ENCODE data around the gene FBXW4.

The FBXW4 gene, protein sequence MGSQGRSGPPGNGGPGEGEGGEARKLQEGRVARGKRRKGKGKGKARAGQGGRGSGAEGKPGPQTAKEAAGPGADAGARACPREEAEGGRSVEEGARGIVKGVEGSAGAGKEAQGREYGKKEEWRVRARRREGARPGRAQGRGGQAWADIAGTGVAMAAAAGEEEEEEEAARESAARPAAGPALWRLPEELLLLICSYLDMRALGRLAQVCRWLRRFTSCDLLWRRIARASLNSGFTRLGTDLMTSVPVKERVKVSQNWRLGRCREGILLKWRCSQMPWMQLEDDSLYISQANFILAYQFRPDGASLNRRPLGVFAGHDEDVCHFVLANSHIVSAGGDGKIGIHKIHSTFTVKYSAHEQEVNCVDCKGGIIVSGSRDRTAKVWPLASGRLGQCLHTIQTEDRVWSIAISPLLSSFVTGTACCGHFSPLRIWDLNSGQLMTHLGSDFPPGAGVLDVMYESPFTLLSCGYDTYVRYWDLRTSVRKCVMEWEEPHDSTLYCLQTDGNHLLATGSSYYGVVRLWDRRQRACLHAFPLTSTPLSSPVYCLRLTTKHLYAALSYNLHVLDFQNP

DNA sequence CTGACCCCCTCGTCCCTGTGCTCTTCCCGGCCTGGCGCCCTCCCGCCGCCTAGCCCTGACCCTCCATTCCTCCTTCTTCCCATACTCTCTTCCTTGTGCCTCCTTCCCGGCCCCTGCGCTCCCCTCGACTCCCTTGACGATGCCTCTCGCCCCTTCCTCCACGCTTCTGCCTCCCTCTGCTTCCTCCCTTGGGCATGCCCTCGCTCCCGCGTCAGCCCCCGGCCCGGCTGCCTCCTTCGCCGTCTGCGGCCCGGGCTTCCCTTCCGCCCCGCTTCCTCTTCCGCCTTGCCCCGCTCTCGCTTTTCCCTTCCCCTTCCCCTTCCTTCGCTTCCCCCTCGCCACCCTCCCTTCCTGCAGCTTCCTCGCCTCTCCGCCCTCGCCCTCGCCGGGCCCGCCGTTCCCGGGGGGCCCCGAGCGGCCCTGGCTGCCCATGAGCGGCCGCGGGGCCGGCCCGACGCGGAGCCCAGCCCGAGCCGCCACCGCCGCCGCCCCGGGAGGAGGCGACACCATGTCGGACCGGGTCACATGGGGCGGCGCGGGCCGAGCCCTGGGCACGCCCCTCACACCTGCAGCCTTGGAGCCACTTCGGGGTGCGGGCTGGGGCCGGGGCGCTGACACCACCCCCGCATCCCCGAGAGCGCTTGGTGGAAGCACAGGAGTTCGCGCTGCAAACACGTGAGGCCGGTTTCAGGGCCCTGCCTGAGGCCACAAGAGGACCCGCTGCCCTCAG is at the start of gene FBXW4:
TSS of gene FBXW4 (minus strand) at position 497 of the 730 bp plus-strand sequence. CDS start at position 432, 65 bp downstream.
- no peaks in the 10 kb centered on the region for H3K9me3 Mint-ChIP-seq
- peak within 1 kb of the TSS; percentile 97 for H3K4me3 Mint-ChIP-seq
- H3K36me3 Mint-ChIP-seq: peaks cover 5% of the 10 kb centered on the region
- peak within 1 kb of the TSS; percentile 100 for H3K27ac Mint-ChIP-seq
- no peaks in the 10 kb centered on the region for H3K27me3 Mint-ChIP-seq
- H3K4me1 Mint-ChIP-seq: peaks cover 42% of the 10 kb centered on the region

DNA sequence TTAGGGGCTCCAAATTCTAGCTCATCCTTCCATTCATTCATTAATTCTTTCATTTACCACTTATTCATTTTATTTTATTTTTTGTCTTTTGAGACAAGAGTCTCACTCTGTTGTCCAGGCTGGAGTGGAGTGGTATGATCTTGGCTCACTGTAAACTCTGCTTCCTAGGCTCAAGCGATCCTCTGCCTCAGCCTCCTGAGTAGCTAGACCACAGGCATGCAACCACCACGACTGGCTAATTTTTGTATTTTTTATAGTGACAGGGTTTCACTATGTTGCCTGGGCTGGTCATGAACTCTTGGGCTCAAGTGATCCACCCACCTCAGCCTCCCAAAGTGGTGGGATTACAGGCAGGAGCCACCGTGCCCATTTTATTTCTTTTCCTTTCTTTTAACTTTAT is 49.3 kb upstream of the FBXW4 start:
- peaks cover 4% of the 10 kb centered on the region for H3K27me3 Mint-ChIP-seq
- H3K27ac Mint-ChIP-seq: no peak overlapping the region
- no peaks in the 10 kb centered on the region for H3K4me1 Mint-ChIP-seq
- H3K36me3 Mint-ChIP-seq: no peaks in the 10 kb centered on the region
- H3K4me3 Mint-ChIP-seq: no peak overlapping the region
- no peaks in the 10 kb centered on the region for H3K9me3 Mint-ChIP-seq

DNA sequence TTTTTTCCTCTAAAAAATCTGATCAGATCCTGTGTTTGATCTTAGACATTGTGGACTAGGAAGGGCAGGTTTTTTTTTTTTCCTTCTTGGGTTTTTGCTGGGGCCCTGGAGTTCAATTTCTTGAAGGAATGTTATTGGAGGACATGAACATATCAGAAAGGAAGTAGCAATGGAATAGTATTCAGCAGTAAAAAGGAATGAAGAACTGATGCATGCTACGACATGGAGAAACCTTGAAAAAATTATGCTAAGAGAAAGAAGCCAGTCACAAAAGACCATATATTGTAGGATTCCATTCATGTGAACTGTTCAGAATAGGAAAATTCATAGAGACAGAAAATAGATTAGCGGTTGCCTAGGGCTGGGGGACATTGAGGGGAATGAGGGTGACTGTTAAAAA is 47.0 kb upstream of the FBXW4 start:
- Mint-ChIP-seq H3K36me3 (no peaks in the 10 kb centered on the region), H3K9me3 (no peaks in the 10 kb centered on the region), H3K4me1 (no peaks in the 10 kb centered on the region), H3K4me3 (no peak overlapping the region), H3K27ac (no peak overlapping the region), H3K27me3 (peaks cover 4% of the 10 kb centered on the region)

DNA sequence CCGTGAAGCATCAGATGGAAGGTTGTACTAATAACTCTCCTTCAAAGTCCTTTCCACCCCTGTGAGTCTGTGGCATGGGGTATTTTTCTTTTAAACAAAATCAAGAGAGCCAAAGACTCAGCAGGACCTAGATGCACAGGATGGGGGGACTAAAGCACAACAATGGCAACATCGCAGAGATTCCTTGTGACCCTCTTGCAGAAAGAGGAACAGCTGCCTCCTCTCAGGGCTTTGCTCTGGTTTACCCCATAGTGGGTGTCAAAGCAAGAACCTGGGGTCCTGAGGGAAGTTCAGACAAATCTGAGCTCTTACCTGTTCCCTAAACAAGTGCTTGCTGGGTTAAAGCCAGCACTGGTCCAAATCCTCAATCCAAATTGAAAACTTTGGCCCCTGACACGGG is 41.7 kb upstream of the FBXW4 start:
- Mint-ChIP-seq H3K4me1 (no peaks in the 10 kb centered on the region), H3K9me3 (no peaks in the 10 kb centered on the region), H3K36me3 (no peaks in the 10 kb centered on the region), H3K27me3 (peaks cover 10% of the 10 kb centered on the region), H3K4me3 (no peak overlapping the region), H3K27ac (no peak overlapping the region)

DNA sequence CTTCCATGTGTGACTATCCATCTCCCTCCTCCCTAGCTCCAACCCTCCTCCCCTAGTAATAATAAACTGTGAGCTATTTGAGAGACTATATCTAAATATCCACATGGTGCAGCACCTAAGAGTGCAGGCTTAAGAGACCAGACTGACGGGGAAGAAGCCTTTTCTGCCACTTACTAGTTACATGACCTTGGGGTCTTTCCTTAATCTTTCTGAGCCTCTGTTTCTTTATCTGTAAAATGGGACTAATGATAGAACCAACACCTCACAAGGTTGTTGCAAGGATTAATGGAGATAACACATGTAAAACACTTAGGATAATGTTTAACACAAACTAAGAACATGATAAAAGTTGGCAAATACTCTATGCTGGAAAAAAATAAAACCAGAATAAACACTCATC is 37.1 kb upstream of the FBXW4 start:
- no peaks in the 10 kb centered on the region for H3K4me1 Mint-ChIP-seq
- H3K27ac Mint-ChIP-seq: peak overlapping the region; percentile 3
- H3K4me3 Mint-ChIP-seq: no peak overlapping the region
- H3K9me3 Mint-ChIP-seq: no peaks in the 10 kb centered on the region
- peaks cover 12% of the 10 kb centered on the region for H3K27me3 Mint-ChIP-seq
- H3K36me3 Mint-ChIP-seq: no peaks in the 10 kb centered on the region

DNA sequence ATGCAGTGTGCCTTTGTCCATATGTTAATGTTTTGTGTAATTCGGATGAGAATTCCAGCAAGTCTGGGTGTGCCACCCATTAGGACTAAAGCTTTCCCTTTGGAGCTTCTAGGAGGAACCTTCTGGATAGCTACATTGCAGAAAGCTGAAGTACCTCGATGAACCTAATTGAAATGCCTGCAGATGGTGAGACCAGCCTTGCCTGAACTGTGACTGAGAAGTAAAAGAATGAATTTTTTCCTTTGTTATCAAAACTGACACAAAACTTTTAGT is 31.1 kb upstream of the FBXW4 start:
- Mint-ChIP-seq H3K27me3 (peaks cover 5% of the 10 kb centered on the region), H3K27ac (no peak overlapping the region), H3K36me3 (no peaks in the 10 kb centered on the region), H3K4me3 (no peak overlapping the region), H3K4me1 (no peaks in the 10 kb centered on the region), H3K9me3 (no peaks in the 10 kb centered on the region)

DNA sequence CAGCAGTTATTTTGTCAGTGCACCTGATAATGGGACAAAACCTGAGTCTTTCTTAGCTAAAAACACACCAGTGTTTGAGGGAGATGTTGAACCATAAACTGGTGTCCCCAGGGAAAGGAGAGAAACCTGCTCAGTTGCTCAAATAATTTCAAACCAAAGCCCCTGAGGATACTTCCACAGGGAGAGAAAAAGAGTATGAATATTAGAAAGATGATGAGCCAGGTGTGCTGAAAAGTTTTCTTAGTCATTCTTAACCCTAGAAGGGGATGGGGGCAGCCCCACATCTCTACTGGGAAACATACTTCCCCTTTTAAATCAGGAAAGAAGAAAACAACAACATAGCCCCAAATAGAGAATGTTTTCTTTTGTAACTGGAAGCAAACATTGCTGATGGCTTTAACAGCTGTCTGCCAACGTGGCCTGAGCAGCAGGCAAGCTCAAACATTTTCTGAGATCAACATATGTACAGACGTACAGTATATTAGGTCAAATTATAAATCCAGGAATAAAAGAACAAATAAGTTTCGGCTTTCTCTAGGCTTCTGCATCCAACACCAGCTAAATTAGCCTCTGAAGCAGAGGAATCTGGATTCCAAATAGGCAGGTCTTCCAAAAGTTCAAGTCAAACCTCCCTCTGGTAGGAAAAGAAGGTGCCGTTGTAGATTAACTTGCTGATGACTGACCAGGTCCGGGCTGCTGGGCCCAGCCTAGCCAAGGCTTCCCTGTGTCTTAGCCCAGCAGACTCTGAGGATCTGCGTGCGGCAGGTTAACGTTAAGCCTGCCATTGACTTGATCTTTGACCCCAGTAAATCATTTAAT is 30.5 kb upstream of the FBXW4 start:
- no peak overlapping the region for H3K27ac Mint-ChIP-seq

DNA sequence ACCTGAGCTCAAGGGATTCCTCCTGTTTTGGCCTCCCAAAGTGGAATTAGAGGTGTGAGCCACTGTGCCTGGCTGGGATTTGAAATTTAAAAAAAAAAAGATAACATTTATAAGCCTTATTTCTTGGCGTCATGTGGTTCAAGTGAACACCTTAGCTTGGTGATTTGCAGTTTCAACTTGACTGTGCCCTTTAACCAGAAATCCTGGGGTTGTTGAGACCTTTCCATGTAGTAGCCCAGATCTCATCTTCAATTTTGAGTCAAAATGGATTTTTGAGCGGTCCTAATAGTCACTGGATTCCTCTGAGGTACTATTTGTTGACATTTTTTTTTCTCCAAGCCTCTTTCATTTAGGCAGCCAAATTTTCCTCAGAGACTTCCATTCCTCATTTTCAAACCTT is 29.5 kb upstream of the FBXW4 start:
- Mint-ChIP-seq H3K9me3 (no peaks in the 10 kb centered on the region), H3K4me1 (no peaks in the 10 kb centered on the region), H3K4me3 (no peak overlapping the region), H3K36me3 (no peaks in the 10 kb centered on the region), H3K27ac (peak overlapping the region; percentile 46), H3K27me3 (peaks cover 3% of the 10 kb centered on the region)

More for the DNA sequence above, 30.5 kb upstream of the FBXW4 start:
- no peaks in the 10 kb centered on the region for H3K9me3 Mint-ChIP-seq
- H3K4me1 Mint-ChIP-seq: no peaks in the 10 kb centered on the region
- peaks cover 5% of the 10 kb centered on the region for H3K27me3 Mint-ChIP-seq
- no peaks in the 10 kb centered on the region for H3K36me3 Mint-ChIP-seq
- no peak overlapping the region for H3K4me3 Mint-ChIP-seq

DNA sequence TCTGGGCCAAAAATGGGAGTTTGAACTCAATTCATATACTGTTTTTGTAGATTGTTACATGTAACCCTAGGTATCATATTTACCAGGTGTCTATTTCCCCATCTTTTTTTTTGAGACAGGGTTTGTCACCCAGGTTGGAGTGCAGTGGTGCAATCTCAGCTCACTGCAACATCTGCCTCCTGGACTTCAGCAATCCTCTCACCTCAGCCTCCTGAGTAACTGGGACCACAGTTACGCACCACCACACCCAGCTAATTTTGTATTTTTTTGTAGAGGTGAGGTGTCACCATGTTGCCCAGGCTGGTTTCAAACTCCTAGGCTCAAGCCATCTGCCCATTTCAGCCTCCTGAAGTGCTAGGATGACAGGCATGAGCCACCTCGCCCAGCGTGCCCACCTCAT is 28.2 kb upstream of the FBXW4 start:
- H3K27me3 Mint-ChIP-seq: peaks cover 3% of the 10 kb centered on the region
- no peak overlapping the region for H3K4me3 Mint-ChIP-seq
- no peaks in the 10 kb centered on the region for H3K36me3 Mint-ChIP-seq
- H3K4me1 Mint-ChIP-seq: no peaks in the 10 kb centered on the region
- no peak overlapping the region for H3K27ac Mint-ChIP-seq
- H3K9me3 Mint-ChIP-seq: no peaks in the 10 kb centered on the region

DNA sequence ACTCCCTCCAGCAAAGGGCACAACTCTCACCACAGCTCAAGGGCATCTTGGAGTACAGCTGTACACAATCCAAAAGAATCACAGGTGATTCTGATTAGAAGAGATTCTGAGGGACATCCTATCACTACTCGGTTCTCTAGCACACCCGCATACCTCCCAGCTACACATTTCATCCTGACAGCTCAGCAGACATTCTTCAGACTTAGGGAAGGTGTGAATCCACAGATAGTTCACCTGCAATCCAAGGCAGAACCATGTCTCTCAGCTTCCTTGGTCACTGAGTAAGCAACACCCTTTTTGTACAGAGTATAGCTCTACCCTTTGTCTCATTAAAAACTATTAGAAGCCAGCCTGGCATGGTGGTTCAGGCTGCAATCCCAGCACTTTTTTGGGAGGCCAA is 26.8 kb upstream of the FBXW4 start:
- H3K4me1 Mint-ChIP-seq: no peaks in the 10 kb centered on the region
- no peak overlapping the region for H3K27ac Mint-ChIP-seq
- no peaks in the 10 kb centered on the region for H3K36me3 Mint-ChIP-seq
- H3K9me3 Mint-ChIP-seq: no peaks in the 10 kb centered on the region
- H3K4me3 Mint-ChIP-seq: no peak overlapping the region
- no peaks in the 10 kb centered on the region for H3K27me3 Mint-ChIP-seq

DNA sequence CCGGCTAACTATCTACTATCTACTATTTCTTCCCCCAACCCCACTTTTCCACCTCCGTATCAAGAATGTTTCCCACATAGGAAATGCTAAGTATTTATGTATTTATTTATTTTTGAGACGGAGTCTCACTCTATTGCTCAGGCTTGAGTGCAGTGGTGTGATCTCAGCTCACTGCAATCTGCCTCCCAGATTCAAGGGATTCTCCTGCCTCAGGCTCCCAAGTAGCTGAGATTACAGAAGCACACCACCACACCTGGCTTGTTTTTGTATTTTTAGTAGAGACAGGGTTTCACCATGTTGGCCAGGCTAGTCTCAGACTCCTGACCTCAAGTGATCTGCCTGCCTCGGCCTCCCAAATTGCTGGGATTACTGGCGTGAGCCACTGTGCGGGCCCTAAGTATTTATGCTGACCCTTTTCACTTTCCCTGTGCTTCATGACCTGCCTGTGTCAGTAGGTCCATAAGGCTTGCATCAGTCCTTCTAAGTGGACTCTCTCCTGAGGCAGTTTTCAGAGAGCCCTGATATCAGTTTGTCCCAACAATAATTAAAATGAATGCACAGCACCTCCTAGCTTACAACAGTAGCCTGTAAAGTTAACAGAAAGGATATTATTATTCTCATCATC is 25.7 kb upstream of the FBXW4 start:
- no peak overlapping the region for H3K27ac Mint-ChIP-seq
- no peaks in the 10 kb centered on the region for H3K9me3 Mint-ChIP-seq
- H3K36me3 Mint-ChIP-seq: no peaks in the 10 kb centered on the region
- no peak overlapping the region for H3K4me3 Mint-ChIP-seq
- no peaks in the 10 kb centered on the region for H3K27me3 Mint-ChIP-seq
- H3K4me1 Mint-ChIP-seq: no peaks in the 10 kb centered on the region

DNA sequence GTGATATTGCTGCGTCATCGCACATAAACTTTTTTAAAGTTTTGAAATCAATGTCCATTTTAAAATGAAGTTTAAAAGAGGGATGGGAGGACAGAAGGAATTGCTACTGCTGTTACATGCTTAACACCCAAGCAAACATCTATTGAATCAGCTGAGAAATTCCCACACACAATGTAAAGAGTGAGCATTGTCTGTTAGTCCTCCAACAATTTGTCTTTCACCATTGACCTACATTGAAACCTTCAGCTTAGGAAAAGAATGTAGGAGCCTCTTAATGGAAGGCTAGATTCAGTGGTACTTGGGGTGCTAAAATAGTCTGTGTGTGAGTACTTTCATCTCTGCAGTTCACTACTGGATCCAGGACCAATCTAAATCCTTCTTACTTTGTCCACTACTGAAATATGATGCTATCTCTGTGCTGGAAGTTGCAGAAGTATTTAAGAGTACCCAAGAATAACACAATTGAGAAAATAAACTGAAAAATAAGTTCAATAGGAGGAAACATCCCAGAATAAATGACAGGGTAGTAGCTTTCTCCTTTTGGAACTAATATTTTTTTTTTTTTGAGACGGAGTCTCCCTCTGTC is 23.8 kb upstream of the FBXW4 start:
- Mint-ChIP-seq H3K4me3 (no peak overlapping the region), H3K27ac (no peak overlapping the region), H3K9me3 (no peaks in the 10 kb centered on the region), H3K4me1 (no peaks in the 10 kb centered on the region), H3K27me3 (no peaks in the 10 kb centered on the region), H3K36me3 (no peaks in the 10 kb centered on the region)

DNA sequence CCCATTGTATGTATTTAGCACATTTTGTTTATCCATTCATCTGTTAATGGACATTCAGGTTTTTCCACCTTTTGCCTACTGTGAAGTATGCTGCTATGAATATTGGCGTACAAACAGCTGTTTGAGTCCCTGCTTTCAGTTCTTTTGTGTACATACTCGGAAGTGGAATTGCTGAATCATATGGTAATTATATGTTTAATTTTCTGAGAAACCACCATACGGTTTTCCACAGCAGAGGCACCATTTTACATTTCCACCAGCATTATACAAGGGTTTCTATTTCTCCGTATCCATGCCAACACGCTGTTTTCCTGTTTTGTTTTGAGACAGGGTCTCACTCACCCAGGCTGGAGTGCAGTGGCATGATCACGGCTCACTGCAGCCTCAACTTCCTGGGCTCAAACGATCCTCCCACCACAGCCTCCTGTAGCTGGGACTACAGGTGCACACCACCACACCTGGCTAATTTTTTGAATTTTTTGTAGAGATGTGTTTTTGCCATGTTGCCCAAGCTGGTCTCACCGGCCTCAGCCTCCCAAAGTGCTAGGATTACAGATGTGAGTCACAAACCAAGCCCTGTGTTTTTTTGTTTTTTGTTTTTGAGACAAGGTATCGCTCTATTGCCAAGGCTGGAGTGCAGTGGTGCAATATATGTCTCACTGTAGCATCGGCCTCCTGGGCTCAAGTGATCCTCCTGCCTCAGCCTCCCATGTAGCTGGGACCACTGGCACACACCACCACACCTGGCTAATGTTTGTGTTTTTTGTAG is 22.1 kb upstream of the FBXW4 start:
- no peaks in the 10 kb centered on the region for H3K27me3 Mint-ChIP-seq
- H3K4me3 Mint-ChIP-seq: no peak overlapping the region
- H3K27ac Mint-ChIP-seq: no peak overlapping the region
- H3K4me1 Mint-ChIP-seq: no peaks in the 10 kb centered on the region
- H3K9me3 Mint-ChIP-seq: no peaks in the 10 kb centered on the region
- H3K36me3 Mint-ChIP-seq: no peaks in the 10 kb centered on the region

DNA sequence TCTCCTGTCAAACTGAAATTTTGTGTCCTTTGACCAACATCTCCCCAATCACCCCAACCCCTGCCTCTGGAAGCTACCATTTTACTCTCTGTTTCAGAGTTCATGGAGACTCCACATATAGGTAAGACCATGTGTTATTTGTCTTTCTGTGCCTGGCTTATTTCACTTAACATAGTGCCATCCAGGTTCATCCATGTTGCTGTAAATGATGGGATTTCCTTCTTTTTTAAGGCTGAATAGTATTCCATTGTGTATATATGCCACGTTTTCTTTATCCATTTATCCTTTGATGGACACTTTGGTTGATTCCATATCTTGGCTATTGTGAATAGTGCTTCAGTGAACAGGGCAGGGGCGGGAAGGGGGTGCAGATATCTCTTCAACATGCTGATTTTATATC is 18.0 kb upstream of the FBXW4 start:
- Mint-ChIP-seq H3K4me3 (no peak overlapping the region), H3K9me3 (no peaks in the 10 kb centered on the region), H3K4me1 (peaks cover 8% of the 10 kb centered on the region), H3K27ac (no peak overlapping the region), H3K27me3 (peaks cover 7% of the 10 kb centered on the region), H3K36me3 (no peaks in the 10 kb centered on the region)
